ENCODE measurements around the gene ASAP3. TPM values are rescaled to one million over a fixed set of nuclear protein-coding genes. Genes with fewer than 3 reads are reported as not detected.
"Not testable (repeated sequence)": the region's sequence is repeated elsewhere in the genome, so short reads cannot be mapped to it uniquely, and the experiment has no call there.

ASAP3 gene
- total and polyA plus RNA-seq, 2 of the 13 experiments (the other 11 are each of a cell fraction or from before 2014, with no cell fraction given), result 32.6 to 37.0 TPM

- H3K9me3 ChIP-seq (ENCODE audit: low read length); DNase-seq (ENCODE audit: low spot score); H3K4me2 ChIP-seq (ENCODE audit: low read depth, low read length); intact Hi-C loops (cut with micrococcal nuclease; ENCODE audit: unreplicated experiment); H3K9ac ChIP-seq (ENCODE audit: insufficient read depth, low read depth, low read length); H3K4me3 ChIP-seq (replicated peaks in 1 of 3; ENCODE audit: insufficient read depth in 1 of 3, low read depth in 2 of 3, low read length in 3 of 3); H4K20me1 ChIP-seq (ENCODE audit: insufficient read depth, low read length); in situ Hi-C loops (cut with HindIII; ENCODE audit: extremely low pct_ligation_motif_present, low pct_unique_long_range_greater_than_20kb); H3K27ac ChIP-seq (ENCODE audit: extremely low read length, insufficient read depth, low read length); POLR2A ChIA-PET; ATAC-seq; BruUV-seq (replicated peaks); H3K27me3 ChIP-seq (ENCODE audit: control insufficient read depth in 1 of 2, insufficient read depth in 2 of 2, low read length in 2 of 2); H2AFZ ChIP-seq (ENCODE audit: low read length); CTCF ChIA-PET (ENCODE audit: low intra/inter-chr PET ratio, low total read pairs); H3K36me3 ChIP-seq (replicated peaks in 1 of 2; ENCODE audit: control insufficient read depth in 1 of 2, insufficient read depth in 2 of 2, low read length in 2 of 2); FAIRE-seq; H3K79me2 ChIP-seq (ENCODE audit: insufficient read depth, low read length): not testable (repeated sequence)
- H3K4me1 ChIP-seq (ENCODE audit: insufficient read depth, low read length), result peaks cover 20% of the 10 kb centered on the region
- WGBS (ENCODE audit: low lambda C conversion rate), result 20% methylated on average over 12 of the region's 24 CpGs
Observed at GRCh38 chr1:23504156-23504555, 20.2 kb upstream of the ASAP3 start.

GRCh38 chr1:23502951-23503350 is 19.0 kb upstream of the ASAP3 start:
- ATAC-seq (no peak), FAIRE-seq (no peak), DNase-seq (ENCODE audit: low spot score) (no peak)
- Histone ChIP-seq H3K9me3 (ENCODE audit: low read length) (no peaks in the 10 kb centered on the region), H3K36me3 (replicated peaks in 1 of 2; ENCODE audit: control insufficient read depth in 1 of 2, insufficient read depth in 2 of 2, low read length in 2 of 2) (no peaks in the 10 kb centered on the region), H3K79me2 (ENCODE audit: insufficient read depth, low read length) (no peaks in the 10 kb centered on the region), H3K4me1 (ENCODE audit: insufficient read depth, low read length) (peaks cover 27% of the 10 kb centered on the region), H3K27me3 (ENCODE audit: control insufficient read depth in 1 of 2, insufficient read depth in 2 of 2, low read length in 2 of 2) (no peaks in the 10 kb centered on the region), H4K20me1 (ENCODE audit: insufficient read depth, low read length) (no peaks in the 10 kb centered on the region), H2AFZ (ENCODE audit: low read length) (no peak overlapping the region), H3K9ac (ENCODE audit: insufficient read depth, low read depth, low read length) (no peak overlapping the region), H3K27ac (ENCODE audit: extremely low read length, insufficient read depth, low read length) (no peak overlapping the region), H3K4me2 (ENCODE audit: low read depth, low read length) (no peak overlapping the region), H3K4me3 (replicated peaks in 1 of 3; ENCODE audit: insufficient read depth in 1 of 3, low read depth in 2 of 3, low read length in 3 of 3) (no peak overlapping the region)
- no TSS peak for BruUV-seq (replicated peaks)
- WGBS (ENCODE audit: low lambda C conversion rate), result 76% methylated on average over 6 of the region's 6 CpGs
- intact Hi-C loops (cut with micrococcal nuclease; ENCODE audit: unreplicated experiment) (no loop called here), in situ Hi-C loops (cut with HindIII; ENCODE audit: extremely low pct_ligation_motif_present, low pct_unique_long_range_greater_than_20kb) (no loop called here)
- TF ChIP-seq ZBTB39 (CRISPR knock-in tag; IDR thresholded peaks at IDR 0.05), result no peak
- peak; percentile 87 for TF ChIP-seq HNRNPK (IDR thresholded peaks at IDR 0.05; ENCODE audit: low read depth, low read length, poor library complexity, severe bottlenecking)
- CTCF ChIA-PET (ENCODE audit: low intra/inter-chr PET ratio, low total read pairs), result no interaction called here
- POLR2A ChIA-PET, result no interaction called here

Measured in HepG2 (cell line).